Effector memory CD8-positive, alpha-beta T cell (primary cell): ENCODE data around the gene QRSL1.
"Not testable (repeated sequence)": the region's sequence is repeated elsewhere in the genome, so short reads cannot be mapped to it uniquely, and the experiment has no call there.

Experiments
- ATAC-seq: fragments of 150-1000 bp; cut with Tn5 transposase; replicated peaks from 2 replicates; pipeline ENCODE4 v1.10.0; 2021; ENCODE audit warnings: mild to moderate bottlenecking, moderate library complexity
- DNase-seq, 3 experiments: peaks; one replicate each; pipeline ENCODE4 v3.0.0; 2021
- H3K27ac Mint-ChIP-seq, 2 donors: one replicate each; pipeline ENCODE4 v1.8.0; 2022; ENCODE audit warnings: mild to moderate bottlenecking in 2 of 2, mixed read lengths in 2 of 2, moderate library complexity in 2 of 2
- H3K27me3 Mint-ChIP-seq, 2 donors: one replicate each; pipeline ENCODE4 v1.8.0; 2022; ENCODE audit warnings: mixed read lengths in 2 of 2
- H3K36me3 Mint-ChIP-seq: one replicate; pipeline ENCODE4 v1.8.0; 2022; ENCODE audit warnings: mild to moderate bottlenecking, moderate library complexity, mixed read lengths; ENCODE audit not compliant: insufficient read depth
- H3K4me1 Mint-ChIP-seq, 2 donors: one replicate each; pipeline ENCODE4 v1.8.0; 2022; ENCODE audit warnings: low read depth in 2 of 2, mixed read lengths in 2 of 2
- H3K4me3 Mint-ChIP-seq, 2 donors: one replicate each; pipeline ENCODE4 v1.8.0; 2022; ENCODE audit warnings: mild to moderate bottlenecking in 2 of 2, mixed read lengths in 2 of 2, moderate library complexity in 2 of 2
- H3K9me3 Mint-ChIP-seq, 2 donors: one replicate each; pipeline ENCODE4 v1.8.0; 2022; ENCODE audit warnings: mixed read lengths in 2 of 2

QRSL1 gene

GRCh38 chr6:106614592-106615257 is 14.7 kb upstream of the QRSL1 start:
- Mint-ChIP-seq H3K36me3 (peaks cover 4% of the 10 kb centered on the region), H3K9me3 (no peaks in the 10 kb centered on the region), H3K4me3 (no peak overlapping the region), H3K27me3 (no peaks in the 10 kb centered on the region), H3K27ac (no peak overlapping the region), H3K4me1 (peaks cover 0 to 3% of the 10 kb centered on the region in 2 donors)
- DNase-seq (no peak), ATAC-seq (no peak)

- no peak overlapping the region for H3K27ac Mint-ChIP-seq
These were observed 12.1 kb upstream of the QRSL1 start for GRCh38 chr6:106617302-106617701.

DNA sequence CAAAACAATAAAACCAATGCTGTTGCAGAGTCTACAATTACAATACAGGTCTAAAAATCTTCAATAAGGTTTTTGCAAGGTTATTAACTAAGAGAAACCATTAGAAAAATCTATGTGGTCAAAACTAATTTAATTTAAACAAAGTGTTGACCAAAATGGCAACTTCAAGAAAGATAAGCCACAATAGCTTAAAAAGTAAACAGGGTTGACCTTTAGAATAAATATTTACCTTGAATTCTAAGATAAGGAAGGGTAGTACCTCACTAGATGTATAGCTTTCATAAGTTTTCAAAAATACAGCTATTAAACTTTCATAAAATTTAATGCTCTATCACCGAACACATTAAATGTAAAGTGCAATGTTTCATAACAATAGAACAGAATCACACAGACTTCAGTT is 11.5 kb upstream of the QRSL1 start:
- H3K27ac Mint-ChIP-seq = no peak overlapping the region

More at GRCh38 chr6:106617302-106617701, 12.1 kb upstream of the QRSL1 start:
- ATAC-seq (no peak), DNase-seq (no peak)
- Mint-ChIP-seq H3K4me3 (no peak overlapping the region), H3K9me3 (no peaks in the 10 kb centered on the region), H3K36me3 (peaks cover 4% of the 10 kb centered on the region), H3K27me3 (no peaks in the 10 kb centered on the region), H3K4me1 (peaks cover 0 to 3% of the 10 kb centered on the region in 2 donors)

GRCh38 chr6:106618324-106618723 is 11.1 kb upstream of the QRSL1 start:
- no peaks in the 10 kb centered on the region for H3K9me3 Mint-ChIP-seq
- H3K36me3 Mint-ChIP-seq = peaks cover 4% of the 10 kb centered on the region
- no peak overlapping the region for H3K4me3 Mint-ChIP-seq
- H3K27ac Mint-ChIP-seq = no peak overlapping the region
- no peaks in the 10 kb centered on the region for H3K27me3 Mint-ChIP-seq
- DNase-seq (no peak), ATAC-seq (no peak)
- H3K4me1 Mint-ChIP-seq = no peaks in the 10 kb centered on the region

More for the DNA sequence above, 11.5 kb upstream of the QRSL1 start:
- no peak for DNase-seq
- ATAC-seq = no peak
- H3K36me3 Mint-ChIP-seq = peaks cover 4% of the 10 kb centered on the region
- H3K4me1 Mint-ChIP-seq = no peaks in the 10 kb centered on the region
- H3K9me3 Mint-ChIP-seq = no peaks in the 10 kb centered on the region
- H3K27me3 Mint-ChIP-seq = no peaks in the 10 kb centered on the region
- no peak overlapping the region for H3K4me3 Mint-ChIP-seq

DNA sequence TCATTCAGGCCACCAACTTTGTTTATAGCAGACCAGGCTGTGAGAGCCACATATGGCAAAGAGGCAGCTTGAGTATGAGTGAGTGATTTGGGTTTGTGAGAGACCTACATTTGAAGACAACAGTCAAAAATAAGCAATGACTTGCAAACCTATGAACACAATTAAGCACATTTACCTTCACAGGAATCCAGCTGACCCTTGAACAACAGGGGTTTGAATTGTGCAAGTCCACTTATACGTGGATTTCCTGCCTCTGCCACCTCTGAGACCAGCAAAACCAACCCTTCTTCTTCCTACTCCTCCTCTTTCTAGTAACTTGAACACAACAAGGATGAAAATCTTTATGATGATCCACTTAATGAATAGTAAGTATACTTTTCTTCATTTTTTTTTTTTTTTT is 10.2 kb upstream of the QRSL1 start:
- Mint-ChIP-seq H3K36me3 (peaks cover 4% of the 10 kb centered on the region), H3K27ac (no peak overlapping the region), H3K27me3 (no peaks in the 10 kb centered on the region), H3K4me1 (no peaks in the 10 kb centered on the region), H3K9me3 (no peaks in the 10 kb centered on the region), H3K4me3 (no peak overlapping the region)
- DNase-seq (no peak), ATAC-seq (no peak)

- Mint-ChIP-seq H3K4me1 (peaks cover 0 to 2% of the 10 kb centered on the region in 2 donors), H3K4me3 (no peak overlapping the region), H3K9me3 (no peaks in the 10 kb centered on the region), H3K27me3 (no peaks in the 10 kb centered on the region), H3K27ac (no peak overlapping the region), H3K36me3 (peaks cover 10% of the 10 kb centered on the region)
- ATAC-seq (no peak), DNase-seq (no peak)
These were observed 8.3 kb upstream of the QRSL1 start for GRCh38 chr6:106620931-106621672.

GRCh38 chr6:106622412-106622811 is 7.0 kb upstream of the QRSL1 start:
- peaks cover 10% of the 10 kb centered on the region for H3K36me3 Mint-ChIP-seq

DNA sequence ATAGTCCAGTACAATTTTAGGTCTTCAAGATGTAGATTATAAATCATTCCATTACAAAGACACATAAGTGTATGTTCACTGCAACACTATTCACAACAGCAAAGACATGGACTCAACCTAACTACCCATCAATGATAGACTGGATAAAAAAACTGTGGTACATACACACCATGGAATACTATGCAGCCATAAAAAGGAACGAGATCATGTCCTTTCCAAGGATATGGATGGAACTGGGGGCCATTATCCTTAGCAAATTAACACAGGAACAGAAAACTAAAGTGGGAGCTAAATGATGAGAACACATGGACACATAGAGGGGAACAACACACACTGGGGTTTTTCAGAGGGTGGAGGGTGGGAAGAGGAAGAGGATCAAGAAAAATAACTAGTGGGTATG is 6.3 kb upstream of the QRSL1 start:
- H3K27me3 Mint-ChIP-seq = no peaks in the 10 kb centered on the region
- peaks cover 0 to 2% of the 10 kb centered on the region in 2 donors for H3K4me1 Mint-ChIP-seq
- no peaks in the 10 kb centered on the region for H3K9me3 Mint-ChIP-seq
- peaks cover 10% of the 10 kb centered on the region for H3K36me3 Mint-ChIP-seq
- ATAC-seq (no peak), DNase-seq (no peak)
- H3K4me3 Mint-ChIP-seq = no peak overlapping the region
- H3K27ac Mint-ChIP-seq = no peak overlapping the region

More at GRCh38 chr6:106622412-106622811, 7.0 kb upstream of the QRSL1 start:
- no peaks in the 10 kb centered on the region for H3K9me3 Mint-ChIP-seq
- peaks cover 0 to 2% of the 10 kb centered on the region in 2 donors for H3K4me1 Mint-ChIP-seq
- H3K4me3 Mint-ChIP-seq = no peak overlapping the region
- DNase-seq (no peak), ATAC-seq (no peak)
- H3K27me3 Mint-ChIP-seq = no peaks in the 10 kb centered on the region
- H3K27ac Mint-ChIP-seq = no peak overlapping the region

- DNase-seq = no peak
- ATAC-seq = no peak
- Mint-ChIP-seq H3K36me3 (peaks cover 23% of the 10 kb centered on the region), H3K4me1 (peaks cover 17 to 19% of the 10 kb centered on the region in 2 donors), H3K27ac (no peak overlapping the region), H3K4me3 (no peak overlapping the region), H3K9me3 (no peaks in the 10 kb centered on the region), H3K27me3 (no peaks in the 10 kb centered on the region)
These were observed 2.9 kb upstream of the QRSL1 start for GRCh38 chr6:106626485-106626884.

DNA sequence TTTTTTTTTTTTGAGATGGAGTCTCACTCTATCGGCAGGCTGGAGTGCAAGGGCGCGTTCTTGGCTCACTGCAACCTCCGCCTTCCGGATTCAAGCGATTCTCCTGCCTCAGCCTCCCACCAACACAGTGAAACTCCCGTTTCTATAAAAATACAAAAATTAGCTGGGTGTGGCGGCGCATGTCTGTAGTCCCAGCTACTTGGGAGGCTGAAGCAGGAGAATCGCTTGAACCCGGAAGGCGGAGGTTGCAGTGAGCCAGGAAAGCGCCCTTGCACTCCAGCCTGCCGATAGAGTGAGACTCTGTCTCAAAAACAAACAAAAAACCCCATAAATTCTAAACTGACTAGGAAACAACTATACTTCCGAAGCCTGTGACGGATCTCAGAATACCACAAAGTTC is 1.6 kb upstream of the QRSL1 start:
- DNase-seq, ATAC-seq, H3K27ac Mint-ChIP-seq, H3K9me3 Mint-ChIP-seq, H3K27me3 Mint-ChIP-seq: not testable (repeated sequence)
- Mint-ChIP-seq H3K36me3 (peaks cover 23% of the 10 kb centered on the region), H3K4me1 (peaks cover 17 to 21% of the 10 kb centered on the region in 2 donors), H3K4me3 (peak overlapping the region in 1 of 2 donors; percentile 99)

DNA sequence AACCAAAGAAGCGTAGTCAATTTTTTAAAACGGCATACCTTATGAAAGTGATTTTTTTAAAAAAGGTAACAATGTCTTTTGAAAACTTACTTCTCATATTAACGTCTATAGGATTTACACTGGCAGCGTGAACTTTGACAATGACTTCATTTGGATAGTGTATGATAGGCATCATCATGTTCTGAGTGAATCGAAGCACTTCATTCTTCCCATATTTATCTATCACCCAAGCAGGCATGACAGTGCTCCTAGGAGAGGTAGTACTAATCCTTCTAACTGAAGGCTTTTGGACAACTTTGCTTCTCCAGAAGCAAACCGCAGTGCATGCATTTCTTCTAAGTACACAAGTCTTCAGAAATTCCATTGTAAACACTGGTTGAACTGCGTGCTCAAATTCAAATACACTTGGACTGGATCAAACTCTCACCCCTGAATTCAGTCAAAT is 698 bp upstream of the QRSL1 start:
- no peaks in the 10 kb centered on the region for H3K27me3 Mint-ChIP-seq
- H3K36me3 Mint-ChIP-seq = peaks cover 23% of the 10 kb centered on the region
- H3K4me1 Mint-ChIP-seq = peaks cover 17 to 22% of the 10 kb centered on the region in 2 donors
- DNase-seq = no peak
- peak overlapping the region; percentile 99 for H3K4me3 Mint-ChIP-seq
- H3K9me3 Mint-ChIP-seq = no peaks in the 10 kb centered on the region
- ATAC-seq = no peak
- H3K27ac Mint-ChIP-seq = peak overlapping the region; percentile 99

DNA sequence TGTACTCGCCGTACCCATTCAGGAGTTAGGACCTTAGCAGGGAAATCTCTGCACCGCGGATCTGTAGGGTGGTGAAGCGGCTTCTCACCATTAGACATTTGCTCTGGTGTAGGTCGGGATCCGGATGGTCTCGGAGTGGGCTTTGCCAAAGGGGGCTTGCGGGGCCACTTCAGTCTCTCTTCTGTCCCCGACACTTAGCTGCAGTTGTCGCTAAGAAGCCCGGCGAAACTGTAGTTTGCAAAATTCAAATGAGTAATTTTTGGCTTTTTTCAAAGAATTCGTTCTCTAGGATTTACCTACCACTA is 433 bp downstream of the QRSL1 start:
- H3K27me3 Mint-ChIP-seq = no peaks in the 10 kb centered on the region
- DNase-seq (no peak), ATAC-seq (no peak)
- H3K36me3 Mint-ChIP-seq = peaks cover 23% of the 10 kb centered on the region
- peaks cover 20 to 30% of the 10 kb centered on the region in 2 donors for H3K4me1 Mint-ChIP-seq
- H3K27ac Mint-ChIP-seq = peak overlapping the region; percentile 99
- no peaks in the 10 kb centered on the region for H3K9me3 Mint-ChIP-seq
- H3K4me3 Mint-ChIP-seq = peak overlapping the region; percentile 99

DNA sequence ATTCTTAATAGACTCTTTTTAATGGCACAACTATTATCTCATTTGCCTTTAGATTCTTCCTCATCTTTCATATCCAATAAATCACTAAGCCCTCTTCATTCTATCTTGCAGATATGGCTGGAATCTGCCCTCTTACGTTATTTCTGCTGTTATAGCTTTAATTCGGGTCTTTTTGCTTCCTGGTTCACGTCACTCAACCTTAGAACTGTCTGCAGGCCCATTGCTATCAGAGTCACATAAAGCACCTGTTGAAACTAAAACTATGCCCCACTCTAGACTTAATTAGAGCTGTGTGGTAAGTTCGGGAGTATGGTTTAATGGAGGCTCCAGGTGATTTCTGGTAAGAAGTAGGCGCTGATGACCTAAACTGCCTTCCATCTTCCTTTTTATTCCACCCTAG is 988 bp downstream of the QRSL1 start:
- no peak for DNase-seq

GRCh38 chr6:106631346-106631745 is 2.0 kb downstream of the QRSL1 start:
- Mint-ChIP-seq H3K36me3 (peaks cover 17% of the 10 kb centered on the region), H3K27ac (no peak overlapping the region), H3K4me1 (peaks cover 18 to 35% of the 10 kb centered on the region in 2 donors), H3K9me3 (no peaks in the 10 kb centered on the region), H3K4me3 (no peak overlapping the region), H3K27me3 (no peaks in the 10 kb centered on the region)
- ATAC-seq (no peak), DNase-seq (no peak)

More for the DNA sequence above, 988 bp downstream of the QRSL1 start:
- H3K36me3 Mint-ChIP-seq = peaks cover 18% of the 10 kb centered on the region
- H3K27me3 Mint-ChIP-seq = no peaks in the 10 kb centered on the region
- H3K4me3 Mint-ChIP-seq = peak overlapping the region; percentile 99
- H3K9me3 Mint-ChIP-seq = no peaks in the 10 kb centered on the region
- no peak for ATAC-seq
- peak overlapping the region; percentile 99 for H3K27ac Mint-ChIP-seq
- H3K4me1 Mint-ChIP-seq = peaks cover 18 to 35% of the 10 kb centered on the region in 2 donors
